B cell (primary cell): ENCODE results near the gene UBE2D1. TPM values are rescaled to one million over a fixed set of nuclear protein-coding genes. Genes with fewer than 3 reads are reported as not detected.

Source experiments
- ATAC-seq: fragments of 200-7000 bp; cut with Tn5 transposase; one replicate; pipeline ENCODE4 v1.10.0; 2021; ENCODE audit warnings: low read depth, mild to moderate bottlenecking, moderate number of reproducible peaks, moderate library complexity
- CTCF ChIA-PET: fragments of 350-600 bp; sonication (Branson Sonifier 250); formaldehyde crosslinking; loops from one replicate; lab custom pipeline; 2021; ENCODE audit warnings: antibody characterized with exemption, inconsistent platforms; lab: Charles Lee
- POLR2A ChIA-PET: fragments of 350-600 bp; sonication (Branson Sonifier 250); formaldehyde crosslinking; loops from one replicate; lab custom pipeline; 2021; ENCODE audit warnings: antibody characterized with exemption; lab: Charles Lee
- DNase-seq: peaks from one replicate; pipeline ENCODE4 v3.0.0; 2013
- H2AFZ ChIP-seq: 2 replicates; pipeline ENCODE4 v1.6.1; 2012; ENCODE audit warnings: mild to moderate bottlenecking, low read depth, low read length; ENCODE audit not compliant: insufficient read depth, poor library complexity, severe bottlenecking
- H3K27ac ChIP-seq, 2 donors: 1 replicate in 1 of 2; 2 replicates in 1 of 2; pipeline ENCODE4 v1.5.1; 2012 to 2013; ENCODE audit warnings: low read length in 2 of 2, mild to moderate bottlenecking in 2 of 2, moderate library complexity in 1 of 2
- H3K27me3 ChIP-seq, 4 experiments: fragments of 200-600 bp in 1 of 4; sonication (generic) in 1 of 4; replicated peaks in 1 of 4; 1 replicate in 2 of 4; 2 replicates in 2 of 4; pipeline versions ENCODE4 v1.6.1 to v1.7.0; 2013 to 2016; ENCODE audit warnings: low read length in 3 of 4, mild to moderate bottlenecking in 2 of 4, mixed read lengths in 1 of 4, moderate library complexity in 1 of 4; ENCODE audit not compliant: insufficient read depth in 4 of 4, control insufficient read depth in 3 of 4; ENCODE audit errors: control extremely low read depth in 1 of 4
- H3K36me3 ChIP-seq, 2 experiments: replicated peaks in 1 of 2; 1 replicate in 1 of 2; 2 replicates in 1 of 2; pipeline versions ENCODE4 v1.6.1 to v1.7.1; 2013; ENCODE audit warnings: low read length in 1 of 2; ENCODE audit not compliant: insufficient read depth in 2 of 2, control insufficient read depth in 1 of 2; ENCODE audit errors: control extremely low read depth in 1 of 2, extremely low read depth in 1 of 2
- H3K4me1 ChIP-seq, 2 donors: fragments of 200-600 bp in 1 of 2; sonication (generic) in 1 of 2; 1 replicate in 1 of 2; 2 replicates in 1 of 2; pipeline versions ENCODE4 v1.5.1 to v1.6.1; 2013 to 2017; ENCODE audit warnings: low read length in 2 of 2; ENCODE audit not compliant: control insufficient read depth in 2 of 2, insufficient read depth in 2 of 2
- H3K4me2 ChIP-seq: replicated peaks from 2 replicates; pipeline ENCODE3; 2012; ENCODE audit warnings: mild to moderate bottlenecking, low read depth, low read length; ENCODE audit not compliant: poor library complexity, severe bottlenecking
- H3K4me3 ChIP-seq, 5 experiments: fragments of 200-600 bp in 1 of 5; sonication (generic) in 1 of 5; 1 replicate in 3 of 5; 2 replicates in 2 of 5; pipeline versions ENCODE4 v1.5.1 to v1.7.0; 2011 to 2016; ENCODE audit warnings: low read length in 4 of 5, mild to moderate bottlenecking in 4 of 5, low read depth in 2 of 5, control low read depth in 1 of 5, moderate library complexity in 1 of 5; ENCODE audit not compliant: insufficient read depth in 1 of 5; ENCODE audit errors: control extremely low read depth in 1 of 5, extremely low read depth in 1 of 5
- H3K79me2 ChIP-seq: fragments of 200-600 bp; sonication (generic); one replicate; pipeline ENCODE4 v1.6.0; 2016; ENCODE audit warnings: low read length; ENCODE audit not compliant: control insufficient read depth, insufficient read depth
- H3K9ac ChIP-seq: fragments of 200-600 bp; sonication (generic); 2 replicates; pipeline ENCODE4 v1.6.1; 2017; ENCODE audit warnings: mild to moderate bottlenecking, low read length, moderate library complexity
- H3K9me3 ChIP-seq, 3 donors: one replicate each; pipeline versions ENCODE4 v1.6.1 to v1.7.1; 2013; ENCODE audit warnings: low read length in 2 of 3; ENCODE audit not compliant: control insufficient read depth in 2 of 3, insufficient read depth in 1 of 3; ENCODE audit errors: control extremely low read depth in 1 of 3
- H4K20me1 ChIP-seq: 2 replicates; pipeline ENCODE4 v1.6.0; 2012; ENCODE audit warnings: mild to moderate bottlenecking, low read length; ENCODE audit not compliant: insufficient read depth, control insufficient read depth, poor library complexity, severe bottlenecking
- H3K27ac Mint-ChIP-seq: one replicate; pipeline ENCODE4 v1.8.0; 2021; ENCODE audit warnings: mixed read lengths
- H3K27me3 Mint-ChIP-seq: one replicate; pipeline ENCODE4 v1.8.0; 2021; ENCODE audit warnings: mixed read lengths
- H3K4me1 Mint-ChIP-seq: one replicate; pipeline ENCODE4 v1.8.0; 2021; ENCODE audit warnings: mixed read lengths
- H3K4me3 Mint-ChIP-seq: one replicate; pipeline ENCODE4 v1.8.0; 2021; ENCODE audit warnings: mixed read lengths
- H3K9me3 Mint-ChIP-seq: one replicate; pipeline ENCODE4 v1.8.0; 2022; ENCODE audit warnings: mixed read lengths; ENCODE audit not compliant: insufficient read depth
- EZH2 ChIP-seq: IDR thresholded peaks from 2 replicates; pipeline ENCODE4 v1.6.1; 2012; ENCODE audit warnings: borderline replicate concordance, low read depth, mild to moderate bottlenecking, moderate library complexity, low read length; ENCODE audit not compliant: insufficient read depth, poor library complexity, severe bottlenecking
- WGBS: methylation state at CpG from one replicate; pipeline ENCODE4 v1.1.5; 2013; ENCODE audit warnings: missing lambda C conversion rate; ENCODE audit not compliant: insufficient coverage; 5-methylcytosine and 5-hydroxymethylcytosine counted together
- intact Hi-C: fragments of 100-400 bp; cut with micrococcal nuclease; formaldehyde crosslinking; loops from one replicate; pipeline ENCODE4 v1.10.0; 2022
- polyA plus RNA-seq: library from polyadenylated mRNA; depleted of rRNA; stranded (reverse); fragments of >200 nt; gene quantifications from 2 replicates; pipeline ENCODE4 v1.2.3, GENCODE V29; 2012
- total RNA-seq, 2 donors: library from RNA; stranded (reverse); fragments of 120-200 nt in 1 of 2; gene quantifications; 1 replicate in 1 of 2; 2 replicates in 1 of 2; pipeline versions ENCODE4 v1.2.3 to v1.2.4, GENCODE V29; 2013 to 2022
- TF ChIP-seq, protein P1 (sequence below): fragments of 200-600 bp; IDR thresholded peaks from one replicate; pipeline ENCODE4 v1.8.0; 2022; ENCODE audit warnings: antibody characterized with exemption, mild to moderate bottlenecking

UBE2D1 gene
- total and polyA plus RNA-seq, 2 donors (not counting 1 experiment from before 2014, with no cell fraction given), result 8.5 to 12.6 TPM

DNA sequence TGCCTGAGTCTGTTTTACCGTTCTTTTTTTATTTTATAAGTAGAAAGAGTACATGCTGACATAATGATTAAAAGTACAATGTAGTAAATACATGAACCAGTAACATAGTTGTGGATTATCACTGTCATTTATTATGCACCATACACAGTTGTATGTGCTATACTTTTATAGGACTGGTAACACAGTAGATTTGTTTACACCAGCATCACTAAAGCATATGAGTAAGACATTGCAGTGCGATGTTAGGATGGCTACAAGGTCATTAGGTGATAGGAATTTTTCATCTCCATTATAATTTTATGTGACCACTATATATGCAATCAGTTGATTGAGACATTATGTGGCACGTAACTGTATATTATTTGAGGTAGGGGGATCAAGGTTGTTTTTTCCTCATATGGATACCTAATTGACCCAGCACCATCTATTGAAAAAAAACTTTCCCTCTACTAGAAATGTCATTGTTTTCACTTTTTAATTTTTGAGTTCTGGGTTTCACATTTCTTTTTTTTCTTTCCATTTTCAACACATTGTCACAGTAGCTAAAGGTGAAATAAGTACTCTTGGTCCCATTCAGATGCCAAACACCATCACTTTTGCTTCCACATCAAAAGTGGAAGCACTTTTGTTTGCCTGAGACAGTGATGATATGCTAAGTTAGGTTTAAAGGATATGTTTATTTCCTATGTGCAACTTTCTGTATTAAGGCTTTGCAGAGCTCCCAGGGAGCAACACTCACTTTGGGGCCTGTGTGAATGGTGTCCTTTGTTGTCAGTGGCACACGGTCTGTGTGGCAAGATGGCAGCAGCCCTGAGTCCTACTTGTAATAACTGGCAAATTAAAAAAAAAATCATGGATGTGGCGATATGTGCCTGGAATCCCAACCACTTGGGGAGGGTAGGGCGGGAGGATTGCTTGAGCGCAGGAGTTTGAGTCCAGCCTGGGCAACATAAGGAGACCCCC, 17.1 kb downstream of the UBE2D1 start:
- H4K20me1 ChIP-seq, result peaks cover 24% of the 10 kb centered on the region
- Mint-ChIP-seq H3K27me3 (no peaks in the 10 kb centered on the region), H3K4me3 (peak overlapping the region; percentile 62), H3K4me1 (peaks cover 54% of the 10 kb centered on the region), H3K27ac (no peak overlapping the region), H3K9me3 (no peaks in the 10 kb centered on the region)
- H3K9me3 ChIP-seq, result no peaks in the 10 kb centered on the region
- peaks cover 6 to 47% of the 10 kb centered on the region in 2 donors for H3K4me1 ChIP-seq
- intact Hi-C loops, result no loop called here
- 86% methylated on average over 1 of the region's 7 CpGs for WGBS
- H3K36me3 ChIP-seq, result no peaks in the 10 kb centered on the region
- no peak overlapping the region for H3K27ac ChIP-seq
- ChIA-PET CTCF (interaction anchor here (1.2 kb wide), 1 partner anchor 33 kb away, joined by 3 read pairs; the partner anchor contains the start of gene TFAM), POLR2A (no interaction called here)
- ATAC-seq (no peak), DNase-seq (no peak)
- TF ChIP-seq, protein P1, sequence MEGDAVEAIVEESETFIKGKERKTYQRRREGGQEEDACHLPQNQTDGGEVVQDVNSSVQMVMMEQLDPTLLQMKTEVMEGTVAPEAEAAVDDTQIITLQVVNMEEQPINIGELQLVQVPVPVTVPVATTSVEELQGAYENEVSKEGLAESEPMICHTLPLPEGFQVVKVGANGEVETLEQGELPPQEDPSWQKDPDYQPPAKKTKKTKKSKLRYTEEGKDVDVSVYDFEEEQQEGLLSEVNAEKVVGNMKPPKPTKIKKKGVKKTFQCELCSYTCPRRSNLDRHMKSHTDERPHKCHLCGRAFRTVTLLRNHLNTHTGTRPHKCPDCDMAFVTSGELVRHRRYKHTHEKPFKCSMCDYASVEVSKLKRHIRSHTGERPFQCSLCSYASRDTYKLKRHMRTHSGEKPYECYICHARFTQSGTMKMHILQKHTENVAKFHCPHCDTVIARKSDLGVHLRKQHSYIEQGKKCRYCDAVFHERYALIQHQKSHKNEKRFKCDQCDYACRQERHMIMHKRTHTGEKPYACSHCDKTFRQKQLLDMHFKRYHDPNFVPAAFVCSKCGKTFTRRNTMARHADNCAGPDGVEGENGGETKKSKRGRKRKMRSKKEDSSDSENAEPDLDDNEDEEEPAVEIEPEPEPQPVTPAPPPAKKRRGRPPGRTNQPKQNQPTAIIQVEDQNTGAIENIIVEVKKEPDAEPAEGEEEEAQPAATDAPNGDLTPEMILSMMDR, result no peak
- no peak for TF ChIP-seq EZH2
- H3K79me2 ChIP-seq, result peaks cover 73% of the 10 kb centered on the region
- H3K4me2 ChIP-seq, result peak overlapping the region; percentile 34
- H3K4me3 ChIP-seq, result no peak overlapping the region
- H3K9ac ChIP-seq, result no peak overlapping the region
- H2AFZ ChIP-seq, result no peak overlapping the region
- H3K27me3 ChIP-seq, result no peaks in the 10 kb centered on the region
